Loucy (cell line): Measurements from ENCODE around the gene RAB44.

Source experiments
- H2AFZ ChIP-seq: fragments of 200-600 bp; sonication (generic); 2 replicates; pipeline ENCODE4 v1.6.0; 2016; ENCODE audit warnings: antibody characterized with exemption, mild to moderate bottlenecking, low read length, moderate library complexity
- H3F3A ChIP-seq: fragments of 200-600 bp; 2 replicates; pipeline ENCODE4 v1.6.0; 2016; ENCODE audit warnings: antibody characterized with exemption, low read depth, mild to moderate bottlenecking
- H3K27me3 ChIP-seq: fragments of 200-600 bp; sonication (generic); 2 replicates; pipeline ENCODE4 v1.6.1; 2014; ENCODE audit warnings: low read length, mild to moderate bottlenecking; ENCODE audit not compliant: insufficient read depth, poor library complexity, severe bottlenecking
- H3K36me3 ChIP-seq: fragments of 200-600 bp; sonication (generic); 2 replicates; pipeline ENCODE4 v1.6.1; 2016; ENCODE audit warnings: low read length; ENCODE audit not compliant: insufficient read depth
- H3K4me1 ChIP-seq: fragments of 200-600 bp; sonication (generic); 2 replicates; pipeline ENCODE4 v1.5.1; 2014; ENCODE audit warnings: low read length, mild to moderate bottlenecking; ENCODE audit not compliant: insufficient read depth, poor library complexity, severe bottlenecking
- H3K4me2 ChIP-seq: fragments of 200-600 bp; sonication (generic); 2 replicates; pipeline ENCODE4 v1.6.0; 2014; ENCODE audit warnings: antibody characterized with exemption, low read length, low read depth, mild to moderate bottlenecking; ENCODE audit not compliant: poor library complexity, severe bottlenecking
- H3K4me3 ChIP-seq: fragments of 200-600 bp; sonication (generic); 2 replicates; pipeline ENCODE4 v1.5.1; 2014; ENCODE audit warnings: low read length, mild to moderate bottlenecking, mixed read lengths; ENCODE audit not compliant: poor library complexity, severe bottlenecking
- H3K79me2 ChIP-seq: fragments of 200-600 bp; sonication (generic); 2 replicates; pipeline ENCODE4 v1.6.1; 2014; ENCODE audit warnings: low read length; ENCODE audit not compliant: insufficient read depth
- H3K9ac ChIP-seq: fragments of 200-600 bp; sonication (generic); 2 replicates; pipeline ENCODE4 v1.6.0; 2014; ENCODE audit warnings: mild to moderate bottlenecking, low read depth, low read length, moderate library complexity; ENCODE audit not compliant: poor library complexity, severe bottlenecking
- H3K9me2 ChIP-seq: fragments of 200-600 bp; sonication (generic); replicated peaks from 2 replicates; pipeline ENCODE4 v1.6.1; 2016; ENCODE audit warnings: low read depth, low read length, mixed read lengths
- H3K9me3 ChIP-seq: fragments of 200-600 bp; sonication (generic); 2 replicates; pipeline ENCODE4 v1.6.1; 2014; ENCODE audit warnings: mild to moderate bottlenecking, antibody characterized with exemption, low read length, low read depth; ENCODE audit not compliant: insufficient read depth
- H4K20me1 ChIP-seq: fragments of 200-600 bp; sonication (generic); 2 replicates; pipeline ENCODE4 v1.6.0; 2014; ENCODE audit warnings: antibody characterized with exemption, low read length, mild to moderate bottlenecking; ENCODE audit not compliant: insufficient read depth, poor library complexity, severe bottlenecking
- CTCF ChIP-seq: fragments of 200-600 bp; sonication (generic); conservative IDR thresholded peaks from 2 replicates; pipeline ENCODE4 v1.5.1; 2014; ENCODE audit warnings: mild to moderate bottlenecking, antibody characterized with exemption, low read length
- EZH2phosphoT487 ChIP-seq: fragments of 200-600 bp; IDR thresholded peaks from 2 replicates; pipeline ENCODE4 v1.6.1; 2018; ENCODE audit warnings: antibody characterized with exemption, mild to moderate bottlenecking, moderate library complexity, borderline replicate concordance

RAB44 gene

GRCh38 chr6:36728289-36729160 is 30.9 kb downstream of the RAB44 start:
- H3K9ac ChIP-seq, result no peak overlapping the region
- H2AFZ ChIP-seq, result no peak overlapping the region
- no peaks in the 10 kb centered on the region for H3K79me2 ChIP-seq
- no peak overlapping the region for H3K4me3 ChIP-seq
- no peaks in the 10 kb centered on the region for H3F3A ChIP-seq
- no peaks in the 10 kb centered on the region for H3K9me3 ChIP-seq
- no peaks in the 10 kb centered on the region for H3K27me3 ChIP-seq
- no peak for TF ChIP-seq EZH2phosphoT487
- H3K4me1 ChIP-seq, result no peaks in the 10 kb centered on the region
- peaks cover 6% of the 10 kb centered on the region; the same call in 1 of the 2 replicates for H3K36me3 ChIP-seq
- no peaks in the 10 kb centered on the region for H3K9me2 ChIP-seq
- no peaks in the 10 kb centered on the region for H4K20me1 ChIP-seq
- no peak overlapping the region for H3K4me2 ChIP-seq

- no peak for TF ChIP-seq EZH2phosphoT487
- Histone ChIP-seq H3K27me3 (no peaks in the 10 kb centered on the region), H3K4me1 (no peaks in the 10 kb centered on the region), H2AFZ (no peak overlapping the region), H3K4me2 (no peak overlapping the region), H3K9me2 (no peaks in the 10 kb centered on the region), H3K4me3 (no peak overlapping the region), H3F3A (no peaks in the 10 kb centered on the region), H4K20me1 (no peaks in the 10 kb centered on the region), H3K79me2 (no peaks in the 10 kb centered on the region), H3K9me3 (no peaks in the 10 kb centered on the region), H3K36me3 (peaks cover 6% of the 10 kb centered on the region; the same call in 1 of the 2 replicates), H3K9ac (no peak overlapping the region)
These were observed 31.5 kb downstream of the RAB44 start for GRCh38 chr6:36729161-36729524.

DNA sequence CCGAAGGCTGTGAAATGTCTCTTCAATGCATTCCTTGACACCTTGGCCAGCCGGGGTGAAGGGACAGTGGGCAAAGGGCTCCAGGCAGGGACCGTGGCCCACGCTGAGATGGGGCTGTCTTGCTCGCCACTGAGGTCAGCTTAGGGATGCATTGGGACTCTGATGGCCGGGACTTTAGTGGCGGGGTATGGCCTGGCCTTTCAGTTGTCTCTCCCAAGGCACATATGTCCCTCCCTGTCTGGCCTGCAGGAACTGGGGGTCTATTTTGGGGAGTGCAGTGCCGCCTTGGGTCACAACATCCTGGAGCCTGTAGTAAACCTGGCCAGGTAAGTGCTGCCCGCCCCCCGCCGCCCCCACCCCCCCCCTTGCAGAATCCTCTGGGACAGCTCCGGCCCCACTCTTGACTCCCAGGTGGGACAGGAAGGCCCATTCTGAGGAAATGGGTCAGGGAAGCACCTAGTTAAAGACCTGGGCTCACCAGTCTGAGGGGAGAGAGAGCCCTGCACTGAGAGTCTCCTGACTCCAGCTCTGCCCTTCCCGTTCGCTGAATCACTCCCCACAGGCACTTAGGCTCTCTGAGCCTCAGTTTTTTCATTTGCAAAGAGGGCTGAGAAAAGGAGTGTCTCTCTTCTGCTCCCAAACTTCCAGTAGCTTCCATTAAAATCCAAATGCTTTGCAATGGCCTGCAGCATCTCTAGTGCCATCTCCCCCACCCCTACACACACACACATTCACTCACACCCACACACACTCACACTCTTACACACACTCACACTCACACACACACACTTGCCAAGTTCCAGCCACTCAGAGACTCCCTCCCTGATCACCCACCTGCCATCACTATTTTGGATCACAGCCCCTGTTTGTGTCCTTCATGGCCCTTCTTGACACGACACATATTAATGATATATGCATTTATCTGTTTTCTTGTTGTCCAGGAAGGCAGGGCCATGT is 33.1 kb downstream of the RAB44 start:
- H3K27me3 ChIP-seq, result no peaks in the 10 kb centered on the region
- no peaks in the 10 kb centered on the region for H4K20me1 ChIP-seq
- no peak overlapping the region for H3K9ac ChIP-seq
- no peak overlapping the region for H2AFZ ChIP-seq
- H3K79me2 ChIP-seq, result no peaks in the 10 kb centered on the region
- TF ChIP-seq CTCF (no peak), EZH2phosphoT487 (no peak)
- H3F3A ChIP-seq, result no peaks in the 10 kb centered on the region
- H3K9me3 ChIP-seq, result no peaks in the 10 kb centered on the region
- no peak overlapping the region for H3K4me3 ChIP-seq
- no peaks in the 10 kb centered on the region for H3K4me1 ChIP-seq
- peaks cover 6% of the 10 kb centered on the region; the same call in 1 of the 2 replicates for H3K36me3 ChIP-seq
- H3K4me2 ChIP-seq, result no peak overlapping the region
- no peaks in the 10 kb centered on the region for H3K9me2 ChIP-seq

- no peak overlapping the region for H3K4me2 ChIP-seq
- no peak overlapping the region for H2AFZ ChIP-seq
- H3K79me2 ChIP-seq, result no peaks in the 10 kb centered on the region
- H3K9me2 ChIP-seq, result no peaks in the 10 kb centered on the region
- no peaks in the 10 kb centered on the region for H3K27me3 ChIP-seq
- H3K9me3 ChIP-seq, result no peaks in the 10 kb centered on the region
- H3K4me1 ChIP-seq, result no peaks in the 10 kb centered on the region
- TF ChIP-seq EZH2phosphoT487 (no peak), CTCF (no peak)
- H3K9ac ChIP-seq, result no peak overlapping the region
- H4K20me1 ChIP-seq, result no peaks in the 10 kb centered on the region
- no peaks in the 10 kb centered on the region for H3F3A ChIP-seq
- peaks cover 6% of the 10 kb centered on the region; the same call in 1 of the 2 replicates for H3K36me3 ChIP-seq
- no peak overlapping the region for H3K4me3 ChIP-seq
These were observed 34.1 kb downstream of the RAB44 start for GRCh38 chr6:36731622-36732310.
